ENCODE results near the gene EBPL. TPM values are rescaled to one million over a fixed set of nuclear protein-coding genes. Genes with fewer than 3 reads are reported as not detected.

The EBPL gene
- polyA plus RNA-seq, 1 donor (not counting 4 experiments of a cell fraction or from before 2014, with no cell fraction given) = 107 TPM

- Histone ChIP-seq H3K79me2 (ENCODE audit: control insufficient read depth, insufficient read depth, low read length) (no peaks in the 10 kb centered on the region), H3K9ac (ENCODE audit: control insufficient read depth, extremely low read depth, insufficient read depth, low read length) (no peak overlapping the region), H3K4me1 (ENCODE audit: control insufficient read depth, extremely low read depth, insufficient read depth, low read length) (peaks cover 8% of the 10 kb centered on the region), H4K20me1 (ENCODE audit: control insufficient read depth, extremely low read depth, insufficient read depth, low read length) (no peaks in the 10 kb centered on the region), H3K4me2 (ENCODE audit: control insufficient read depth, extremely low read depth, insufficient read depth, low read depth, low read length) (no peak overlapping the region), H3K9me1 (ENCODE audit: control insufficient read depth, extremely low read depth, insufficient read depth, low read length) (no peaks in the 10 kb centered on the region), H3K27ac (ENCODE audit: control insufficient read depth, insufficient read depth, low read length) (no peak overlapping the region), H3K4me3 (ENCODE audit: control insufficient read depth in 2 of 3, extremely low read depth in 1 of 3, insufficient read depth in 2 of 3, low read depth in 1 of 3, low read length in 3 of 3) (no peak overlapping the region), H3K36me3 (ENCODE audit: control insufficient read depth in 2 of 2, extremely low read depth in 1 of 2, insufficient read depth in 2 of 2, low read length in 2 of 2) (no peaks in the 10 kb centered on the region), H3K27me3 (ENCODE audit: control insufficient read depth, extremely low read depth, insufficient read depth, low read length) (peaks cover 3% of the 10 kb centered on the region), H3K9me3 (ENCODE audit: control insufficient read depth, low read depth, low read length) (no peaks in the 10 kb centered on the region), H2AFZ (ENCODE audit: control insufficient read depth, low read length) (no peak overlapping the region)
- DNase-seq (ENCODE audit: low read depth, low spot score) (no peak), FAIRE-seq (no peak)
- TF ChIP-seq EZH2 (IDR thresholded peaks at IDR 0.05; ENCODE audit: low read length) = no peak
- TF ChIP-seq CTCF (optimal IDR thresholded peaks at IDR 0.05 in 1 of 3, IDR thresholded peaks at IDR 0.05 in 1 of 3, conservative IDR thresholded peaks at IDR 0.05 in 1 of 3; ENCODE audit: extremely low read depth in 1 of 3, insufficient read depth in 2 of 3, low read length in 3 of 3) = no peak
- dilution Hi-C loops (cut with MboI; ENCODE audit: extremely low pct_ligation_motif_present, low sequenced_read_pairs) = no loop called here
These were observed 65.8 kb downstream of the EBPL start for GRCh38 chr13:49625392-49626079.

DNA sequence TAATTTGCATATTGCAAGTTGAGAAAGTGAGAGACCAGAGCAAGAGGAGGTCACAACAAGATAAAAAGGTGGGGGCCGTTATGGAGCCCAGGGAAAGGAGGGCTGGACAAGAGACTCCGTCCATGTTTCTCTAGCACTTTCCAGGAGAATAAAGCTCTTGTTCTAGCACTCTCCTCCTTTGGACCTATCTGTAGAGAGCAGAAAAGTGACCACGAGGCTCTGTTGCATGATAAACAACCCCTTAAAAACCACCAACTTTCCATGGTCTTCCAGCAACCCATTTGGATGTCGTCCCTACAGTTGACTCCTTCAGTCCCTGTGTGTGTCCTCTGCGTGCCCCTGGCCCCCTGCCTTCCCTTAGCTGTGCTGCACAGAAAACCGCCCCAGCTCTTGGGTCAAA, 67.1 kb downstream of the EBPL start:
- Histone ChIP-seq H3K9me1 (ENCODE audit: control insufficient read depth, extremely low read depth, insufficient read depth, low read length) (no peaks in the 10 kb centered on the region), H3K4me3 (ENCODE audit: control insufficient read depth in 2 of 3, extremely low read depth in 1 of 3, insufficient read depth in 2 of 3, low read depth in 1 of 3, low read length in 3 of 3) (no peak overlapping the region), H3K9ac (ENCODE audit: control insufficient read depth, extremely low read depth, insufficient read depth, low read length) (no peak overlapping the region), H3K36me3 (ENCODE audit: control insufficient read depth in 2 of 2, extremely low read depth in 1 of 2, insufficient read depth in 2 of 2, low read length in 2 of 2) (no peaks in the 10 kb centered on the region), H3K79me2 (ENCODE audit: control insufficient read depth, insufficient read depth, low read length) (no peaks in the 10 kb centered on the region), H2AFZ (ENCODE audit: control insufficient read depth, low read length) (no peak overlapping the region), H3K27me3 (ENCODE audit: control insufficient read depth, extremely low read depth, insufficient read depth, low read length) (peaks cover 3% of the 10 kb centered on the region), H3K9me3 (ENCODE audit: control insufficient read depth, low read depth, low read length) (no peaks in the 10 kb centered on the region), H3K4me1 (ENCODE audit: control insufficient read depth, extremely low read depth, insufficient read depth, low read length) (peaks cover 8% of the 10 kb centered on the region), H4K20me1 (ENCODE audit: control insufficient read depth, extremely low read depth, insufficient read depth, low read length) (no peaks in the 10 kb centered on the region), H3K4me2 (ENCODE audit: control insufficient read depth, extremely low read depth, insufficient read depth, low read depth, low read length) (no peak overlapping the region), H3K27ac (ENCODE audit: control insufficient read depth, insufficient read depth, low read length) (no peak overlapping the region)
- no peak for TF ChIP-seq CTCF (optimal IDR thresholded peaks at IDR 0.05 in 1 of 3, IDR thresholded peaks at IDR 0.05 in 1 of 3, conservative IDR thresholded peaks at IDR 0.05 in 1 of 3; ENCODE audit: extremely low read depth in 1 of 3, insufficient read depth in 2 of 3, low read length in 3 of 3)
- no peak for TF ChIP-seq EZH2 (IDR thresholded peaks at IDR 0.05; ENCODE audit: low read length)
- dilution Hi-C loops (cut with MboI; ENCODE audit: extremely low pct_ligation_motif_present, low sequenced_read_pairs) = no loop called here
- FAIRE-seq (no peak), DNase-seq (ENCODE audit: low read depth, low spot score) (no peak)
